Endothelial cell of umbilical vein (primary cell): ENCODE data around the gene TRAF3. TPM values are rescaled to one million over a fixed set of nuclear protein-coding genes. Genes with fewer than 3 reads are reported as not detected.

ENCODE experiments used
- BruUV-seq: library from RNA; stranded (reverse); fragments of 400-500 nt; replicated peaks from 2 replicates; lab custom pipeline; 2021; lab: Mats Ljungman, UMichigan
- CTCF ChIA-PET: fragments of 300-600, 350-600 bp; sonication (Branson Sonifier 250); formaldehyde crosslinking; loops from one replicate; lab custom pipeline; 2021; ENCODE audit warnings: antibody characterized with exemption, inconsistent platforms; lab: Charles Lee
- POLR2A ChIA-PET: fragments of 300-600, 350-600 bp; sonication (Branson Sonifier 250); formaldehyde crosslinking; loops from one replicate; lab custom pipeline; 2021; ENCODE audit warnings: antibody characterized with exemption, inconsistent platforms; lab: Charles Lee
- DNase-seq: peaks from one replicate; pipeline ENCODE4 v3.0.0-alpha.2; 2011; ENCODE audit warnings: low read depth, low spot score
- FAIRE-seq: peaks from 2 replicates; lab custom pipeline; 2011; peaks lifted over from hg19 to GRCh38; lab: Jason Lieb, UNC
- H2AFZ ChIP-seq: 2 replicates; pipeline ENCODE4 v1.6.0; 2012; ENCODE audit warnings: low read depth, low read length, control low read depth, inconsistent platforms
- H3K27ac ChIP-seq: 2 replicates; pipeline ENCODE4 v1.5.1; 2011; ENCODE audit warnings: low read depth, mild to moderate bottlenecking, control low read depth, low read length, moderate library complexity; ENCODE audit not compliant: insufficient read depth
- H3K27me3 ChIP-seq, 2 experiments: 2 replicates each; pipeline versions ENCODE4 v1.6.0 to v1.6.1; 2011; ENCODE audit warnings: low read length in 2 of 2, mixed read lengths in 1 of 2; ENCODE audit not compliant: control insufficient read depth in 2 of 2, insufficient read depth in 2 of 2
- H3K36me3 ChIP-seq, 2 experiments: 2 replicates in 1 of 2; 3 replicates in 1 of 2; pipeline ENCODE4 v1.5.1; 2011; ENCODE audit warnings: low read length in 2 of 2, mild to moderate bottlenecking in 1 of 2, moderate library complexity in 1 of 2; ENCODE audit not compliant: control insufficient read depth in 2 of 2, insufficient read depth in 2 of 2; ENCODE audit errors: extremely low read depth in 1 of 2
- H3K4me1 ChIP-seq: 3 replicates; pipeline ENCODE4 v1.5.1; 2011; ENCODE audit warnings: mild to moderate bottlenecking, low read length; ENCODE audit not compliant: control insufficient read depth, insufficient read depth; ENCODE audit errors: extremely low read depth
- H3K4me2 ChIP-seq: 2 replicates; pipeline ENCODE4 v1.6.1; 2011; ENCODE audit warnings: low read length, control low read depth, mixed read lengths; ENCODE audit not compliant: insufficient read depth
- H3K4me3 ChIP-seq, 3 experiments: fragments of 200-600 bp in 1 of 3; sonication (generic), shearing (Covaris generic) in 1 of 3; replicated peaks in 1 of 3; 2 replicates each; pipeline ENCODE4 v1.5.1; 2011 to 2016; ENCODE audit warnings: control low read depth in 3 of 3, low read length in 3 of 3, mild to moderate bottlenecking in 2 of 3, inconsistent platforms in 1 of 3, low read depth in 1 of 3, moderate library complexity in 1 of 3; ENCODE audit not compliant: insufficient read depth in 1 of 3
- H3K79me2 ChIP-seq: 2 replicates; pipeline ENCODE4 v1.6.0; 2012; ENCODE audit warnings: low read length, inconsistent platforms; ENCODE audit not compliant: control insufficient read depth, insufficient read depth
- H3K9ac ChIP-seq: replicated peaks from 2 replicates; pipeline ENCODE3; 2011; ENCODE audit warnings: low read length, control low read depth; ENCODE audit not compliant: insufficient read depth; ENCODE audit errors: extremely low read depth
- H3K9me1 ChIP-seq: replicated peaks from 3 replicates; pipeline ENCODE4 v1.6.0; 2011; ENCODE audit warnings: mild to moderate bottlenecking, low read length; ENCODE audit not compliant: control insufficient read depth, insufficient read depth; ENCODE audit errors: extremely low read depth
- H3K9me3 ChIP-seq: replicated peaks from 2 replicates; pipeline ENCODE4 v1.5.1; 2012; ENCODE audit warnings: low read length, inconsistent platforms; ENCODE audit not compliant: control insufficient read depth, insufficient read depth
- H4K20me1 ChIP-seq: replicated peaks from 2 replicates; pipeline ENCODE3; 2011; ENCODE audit warnings: mild to moderate bottlenecking, low read length; ENCODE audit not compliant: control insufficient read depth, insufficient read depth; ENCODE audit errors: extremely low read depth
- EZH2 ChIP-seq: IDR thresholded peaks from 2 replicates; pipeline ENCODE4 v1.6.1; 2012; ENCODE audit warnings: borderline replicate concordance, low read depth, mild to moderate bottlenecking, moderate library complexity, low read length, inconsistent platforms; ENCODE audit not compliant: severe bottlenecking
- FOS ChIP-seq: IDR thresholded peaks from 2 replicates; pipeline ENCODE4 v1.6.1; 2011; ENCODE audit warnings: mild to moderate bottlenecking, low read length, moderate library complexity, borderline replicate concordance; ENCODE audit not compliant: insufficient read depth
- GATA2 ChIP-seq: IDR thresholded peaks from 2 replicates; pipeline ENCODE4 v1.7.0; 2011; ENCODE audit warnings: low read depth, mild to moderate bottlenecking, moderate library complexity, mixed read lengths, low read length; ENCODE audit not compliant: insufficient read length, insufficient read depth
- JUN ChIP-seq: IDR thresholded peaks from 2 replicates; pipeline ENCODE4 v1.6.1; 2011; ENCODE audit warnings: borderline replicate concordance, low read depth; ENCODE audit not compliant: insufficient read length, insufficient read depth
- MYC ChIP-seq: IDR thresholded peaks from one replicate; pipeline ENCODE4 v1.6.1; 2011; ENCODE audit warnings: mild to moderate bottlenecking, low read depth, low read length
- POLR2A ChIP-seq: IDR thresholded peaks from 2 replicates; pipeline ENCODE4 v1.6.1; 2012; ENCODE audit warnings: low read depth, mild to moderate bottlenecking, control low read depth, low read length
- POLR2AphosphoS5 ChIP-seq: IDR thresholded peaks from 2 replicates; pipeline ENCODE4 v1.6.1; 2012; ENCODE audit warnings: low read depth, mild to moderate bottlenecking, control low read depth, low read length, moderate library complexity; ENCODE audit not compliant: insufficient read depth
- dilution Hi-C: fragments of 300-500 bp; cut with MboI; formaldehyde crosslinking; loops from one replicate; pipeline ENCODE4 v1.15.0; 2019; ENCODE audit warnings: low sequenced_read_pairs; ENCODE audit not compliant: extremely low pct_ligation_motif_present
- intact Hi-C: fragments of 100-400 bp; cut with micrococcal nuclease; formaldehyde crosslinking; loops from one replicate; pipeline ENCODE4 v1.10.0; 2022
- polyA plus RNA-seq, 4 experiments: library from polyadenylated mRNA; depleted of rRNA in 3 of 4; stranded (reverse) in 3 of 4; unstranded in 1 of 4; fragments of >200 nt; gene quantifications; 2 replicates each; pipeline versions ENCODE4 v1.2.1 to v1.2.3, GENCODE V29; 2011 to 2012; ENCODE audit warnings: missing spikeins in 1 of 4
- total RNA-seq: library from RNA; stranded (reverse); gene quantifications from 2 replicates; pipeline ENCODE4 v1.2.3, GENCODE V29; 2021
- TF ChIP-seq, protein P1 (sequence below): IDR thresholded peaks from 2 replicates; pipeline ENCODE4 v1.6.1; 2011; ENCODE audit not compliant: insufficient read depth, insufficient read length
- TF ChIP-seq, protein P2 (sequence below), 2 donors: IDR thresholded peaks; 1 replicate in 1 of 2; 2 replicates in 1 of 2; pipeline ENCODE4 v1.5.1; 2011; ENCODE audit warnings: low read length in 2 of 2, mild to moderate bottlenecking in 2 of 2, moderate library complexity in 2 of 2, control low read depth in 1 of 2, inconsistent platforms in 1 of 2, low read depth in 1 of 2; ENCODE audit not compliant: insufficient read depth in 1 of 2; ENCODE audit errors: extremely low read depth in 1 of 2

Gene TRAF3
- total and polyA plus RNA-seq, 2 donors (not counting 3 experiments of a cell fraction or from before 2014, with no cell fraction given): 14.4 to 27.6 TPM

DNA sequence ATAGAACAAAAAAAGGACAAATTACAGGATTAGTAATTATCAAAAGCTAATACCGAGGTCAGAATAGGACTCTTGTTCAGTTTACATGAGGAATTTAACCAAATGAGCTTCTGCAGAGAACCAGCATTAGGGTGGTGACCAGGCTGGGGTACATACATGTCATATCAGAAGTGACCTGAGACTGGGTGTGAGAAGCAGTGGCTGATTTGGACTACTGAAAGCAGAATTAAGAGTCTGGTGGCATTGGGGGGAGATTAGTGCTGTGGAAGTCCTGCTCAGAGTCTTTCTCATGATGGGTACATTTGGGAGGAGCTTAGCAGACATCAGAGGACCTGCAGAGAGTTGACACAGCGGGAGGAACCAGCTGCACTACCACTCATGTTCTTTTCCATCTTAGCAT lies 21.7 kb downstream of the TRAF3 start:
- no peak overlapping the region for H3K27ac ChIP-seq
- dilution Hi-C loops: no loop called here
- H3K4me3 ChIP-seq: no peak overlapping the region
- POLR2A ChIA-PET: no interaction called here
- intact Hi-C loops: no loop called here
- H3K4me1 ChIP-seq: peaks cover 6% of the 10 kb centered on the region
- peaks cover 45% of the 10 kb centered on the region for H3K79me2 ChIP-seq
- TF ChIP-seq MYC (no peak), EZH2 (no peak), FOS (no peak), JUN (no peak), POLR2AphosphoS5 (no peak), POLR2A (no peak), GATA2 (no peak)
- TF ChIP-seq, protein P1, sequence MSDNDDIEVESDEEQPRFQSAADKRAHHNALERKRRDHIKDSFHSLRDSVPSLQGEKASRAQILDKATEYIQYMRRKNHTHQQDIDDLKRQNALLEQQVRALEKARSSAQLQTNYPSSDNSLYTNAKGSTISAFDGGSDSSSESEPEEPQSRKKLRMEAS: no peak
- TF ChIP-seq, protein P2, sequence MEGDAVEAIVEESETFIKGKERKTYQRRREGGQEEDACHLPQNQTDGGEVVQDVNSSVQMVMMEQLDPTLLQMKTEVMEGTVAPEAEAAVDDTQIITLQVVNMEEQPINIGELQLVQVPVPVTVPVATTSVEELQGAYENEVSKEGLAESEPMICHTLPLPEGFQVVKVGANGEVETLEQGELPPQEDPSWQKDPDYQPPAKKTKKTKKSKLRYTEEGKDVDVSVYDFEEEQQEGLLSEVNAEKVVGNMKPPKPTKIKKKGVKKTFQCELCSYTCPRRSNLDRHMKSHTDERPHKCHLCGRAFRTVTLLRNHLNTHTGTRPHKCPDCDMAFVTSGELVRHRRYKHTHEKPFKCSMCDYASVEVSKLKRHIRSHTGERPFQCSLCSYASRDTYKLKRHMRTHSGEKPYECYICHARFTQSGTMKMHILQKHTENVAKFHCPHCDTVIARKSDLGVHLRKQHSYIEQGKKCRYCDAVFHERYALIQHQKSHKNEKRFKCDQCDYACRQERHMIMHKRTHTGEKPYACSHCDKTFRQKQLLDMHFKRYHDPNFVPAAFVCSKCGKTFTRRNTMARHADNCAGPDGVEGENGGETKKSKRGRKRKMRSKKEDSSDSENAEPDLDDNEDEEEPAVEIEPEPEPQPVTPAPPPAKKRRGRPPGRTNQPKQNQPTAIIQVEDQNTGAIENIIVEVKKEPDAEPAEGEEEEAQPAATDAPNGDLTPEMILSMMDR (IDR thresholded peaks at IDR 0.05; ENCODE audit: extremely low read depth in 1 of 2, insufficient read depth in 1 of 2, low read depth in 1 of 2, low read length in 2 of 2): no peak
- H3K27me3 ChIP-seq: no peaks in the 10 kb centered on the region
- no TSS peak for BruUV-seq
- H3K4me2 ChIP-seq: no peak overlapping the region
- no peaks in the 10 kb centered on the region for H3K36me3 ChIP-seq
- no peak for FAIRE-seq
- H3K9me3 ChIP-seq: no peaks in the 10 kb centered on the region
- CTCF ChIA-PET: interaction anchor here (1.3 kb wide), 1 partner anchor 23 kb away, joined by 3 read pairs; no protein-coding TSS in a partner anchor
- no peak overlapping the region for H3K9ac ChIP-seq
- no peak overlapping the region for H2AFZ ChIP-seq
- H3K9me1 ChIP-seq: no peaks in the 10 kb centered on the region
- H4K20me1 ChIP-seq: no peaks in the 10 kb centered on the region
- DNase-seq: no peak
